Mammary epithelial cell (primary cell): ENCODE measurements around the gene PARD3B.

Experiments used
- CTCF ChIP-seq, 2 donors: IDR thresholded peaks in 1 of 2; conservative IDR thresholded peaks in 1 of 2; 2 replicates each; pipeline ENCODE4 v1.5.1; 2011 to 2012; ENCODE audit warnings: inconsistent platforms in 2 of 2, low read length in 2 of 2, mild to moderate bottlenecking in 2 of 2, control low read depth in 1 of 2, low read depth in 1 of 2; ENCODE audit not compliant: insufficient read depth in 1 of 2; ENCODE audit errors: extremely low read depth in 1 of 2
- EZH2 ChIP-seq: IDR thresholded peaks from 2 replicates; pipeline ENCODE4 v1.6.1; 2012; ENCODE audit warnings: low read length, inconsistent platforms, borderline replicate concordance

GRCh38 chr2:204754898-204755297, 209.6 kb downstream of the PARD3B start:
- TF ChIP-seq CTCF (conservative IDR thresholded peaks at IDR 0.05 in 1 of 2, IDR thresholded peaks at IDR 0.05 in 1 of 2; ENCODE audit: extremely low read depth in 1 of 2, insufficient read depth in 1 of 2, low read depth in 1 of 2, low read length in 2 of 2): no peak
- TF ChIP-seq EZH2: no peak
